Stromal cell of bone marrow (primary cell): ENCODE measurements around the gene CTSH.
"Not testable (repeated sequence)": the region's sequence is repeated elsewhere in the genome, so short reads cannot be mapped to it uniquely, and the experiment has no call there.

ENCODE experiments used
- DNase-seq: peaks from one replicate; pipeline ENCODE4 v3.0.0-alpha.2; 2012; ENCODE audit warnings: low read depth

Gene CTSH

GRCh38 chr15:78921940-78922339, 22.9 kb downstream of the CTSH start:
- DNase-seq = no peak

DNA sequence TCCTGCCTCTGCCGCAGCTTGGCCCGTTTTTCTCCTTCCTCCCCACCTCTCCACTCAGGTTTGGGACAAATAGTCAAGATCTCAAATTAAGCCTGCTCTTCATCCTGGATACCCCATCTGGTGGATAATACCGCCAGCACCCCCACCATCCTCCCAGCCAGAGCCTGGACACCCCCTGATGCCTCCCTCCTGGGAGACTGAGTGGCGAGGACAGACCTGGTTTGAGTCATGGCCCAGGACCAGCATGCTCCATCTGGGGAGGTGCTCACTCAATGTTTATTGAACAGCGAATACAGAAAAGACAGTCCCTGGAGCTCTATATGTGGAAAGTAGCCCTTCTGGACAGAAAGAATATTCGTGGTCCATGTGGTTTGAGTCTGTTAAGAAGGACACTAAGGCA, 23.3 kb downstream of the CTSH start:
- no peak for DNase-seq

DNA sequence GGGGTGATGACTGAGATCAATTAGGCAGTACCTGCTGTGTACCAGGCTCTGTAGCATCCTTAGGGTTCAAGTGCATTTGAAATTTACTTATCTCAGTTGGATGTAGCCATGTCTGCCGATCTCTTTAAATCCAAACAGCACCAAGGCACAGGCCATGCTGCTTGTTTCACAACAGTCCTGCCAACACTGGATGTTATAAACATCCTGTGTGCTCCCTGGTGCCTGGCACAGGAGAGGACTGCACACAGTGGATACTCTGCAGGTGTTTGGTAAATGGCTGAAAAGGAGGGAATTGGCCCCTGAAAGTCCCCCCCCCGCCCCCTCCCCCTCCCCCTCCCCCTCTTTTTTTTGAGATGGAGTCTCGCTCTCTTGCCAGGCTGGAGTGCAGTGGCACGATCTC, 27.0 kb downstream of the CTSH start:
- no peak for DNase-seq

DNA sequence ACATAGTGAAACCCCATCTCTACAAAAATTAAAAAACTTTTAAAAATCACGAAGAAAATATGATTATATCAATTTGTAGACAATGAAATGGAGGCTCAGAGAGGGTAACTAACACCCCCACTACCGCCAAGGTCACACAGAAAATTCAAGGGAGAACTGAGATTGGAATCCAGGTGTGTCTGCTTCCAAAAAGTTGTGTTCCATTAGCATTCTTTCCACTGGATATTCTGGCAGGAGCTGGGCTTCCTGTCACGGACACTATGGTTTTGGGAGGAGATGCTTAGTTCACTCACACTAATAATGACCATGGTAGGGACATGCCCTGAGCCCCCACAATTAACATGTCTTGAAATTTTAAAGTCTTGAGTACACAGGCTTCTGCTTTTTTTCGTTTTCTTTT, 28.8 kb downstream of the CTSH start:
- no peak for DNase-seq

- no peak for DNase-seq
Observed at GRCh38 chr15:78915341-78916087, 29.3 kb downstream of the CTSH start.

DNA sequence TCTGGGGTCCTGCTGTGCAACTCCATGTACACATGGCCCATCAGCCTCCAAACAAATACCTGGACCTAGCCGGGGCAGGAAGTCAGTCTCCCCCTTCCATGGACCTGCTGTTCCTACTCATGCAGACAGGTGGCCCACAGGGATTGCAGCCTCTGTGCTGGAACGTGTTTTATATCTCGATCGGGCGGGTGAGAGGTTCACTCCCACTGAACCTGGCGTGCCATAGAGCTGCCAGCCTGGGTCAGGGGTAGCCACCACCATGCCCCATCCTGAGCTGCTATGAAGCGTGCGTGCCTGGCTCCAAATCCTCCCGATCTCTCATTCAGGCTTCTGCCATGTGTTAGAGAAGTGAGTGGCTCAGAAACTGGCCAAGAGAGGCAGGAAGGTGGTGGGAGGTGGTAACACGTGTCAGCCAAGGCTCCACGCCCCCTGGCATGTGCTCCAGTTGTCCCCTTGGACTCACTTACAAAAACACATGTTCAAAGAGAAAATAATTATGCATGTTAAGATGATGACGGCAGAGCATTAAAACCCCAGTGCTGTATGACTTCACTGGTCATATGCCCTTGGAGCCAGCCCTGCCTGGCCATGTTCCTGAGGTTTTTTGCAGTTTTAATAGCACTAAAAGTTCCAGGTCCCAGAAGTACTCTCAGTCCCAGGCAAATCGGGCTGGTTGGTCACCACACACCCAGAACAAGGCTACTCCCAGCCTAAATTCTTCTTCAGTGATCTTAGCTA, 30.6 kb downstream of the CTSH start:
- peak; percentile 73 for DNase-seq

DNA sequence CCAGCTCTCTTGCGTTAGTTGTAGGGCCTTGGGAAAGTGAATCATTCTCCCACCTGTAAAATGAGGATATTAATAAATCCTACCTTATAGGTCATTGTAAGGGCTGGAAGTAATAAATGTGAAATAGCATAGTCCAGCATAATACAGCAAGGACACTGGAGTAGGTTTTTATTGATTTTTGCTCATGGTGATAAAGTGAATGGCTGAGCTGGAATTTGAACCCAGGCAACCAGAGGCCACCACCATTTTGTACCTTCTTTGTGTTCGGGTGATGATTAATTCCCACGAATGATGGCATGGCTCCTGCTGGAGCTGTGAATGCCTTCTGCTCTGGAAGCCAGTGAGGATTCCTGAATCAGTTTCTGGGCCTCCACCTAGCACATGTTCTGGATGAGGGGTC, 31.8 kb downstream of the CTSH start:
- DNase-seq = no peak

DNA sequence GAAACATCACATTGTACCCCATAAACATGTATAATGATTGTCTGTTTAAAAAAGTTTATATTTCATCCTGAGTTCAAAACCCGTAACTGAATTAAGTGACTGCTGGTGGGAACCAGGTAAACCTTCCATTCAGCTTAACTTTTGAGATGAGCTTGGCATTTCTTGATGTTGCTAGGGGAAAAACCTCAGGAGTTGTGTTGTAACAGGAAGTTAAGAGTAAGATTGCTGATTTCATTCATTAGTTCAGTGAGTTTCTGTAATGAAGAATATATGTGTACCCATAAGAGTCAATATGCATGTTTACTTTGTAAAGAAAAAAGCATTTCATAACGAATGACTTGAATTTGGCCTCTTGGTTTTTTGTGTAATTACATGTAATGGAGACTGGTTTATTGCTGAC, 32.5 kb downstream of the CTSH start:
- no peak for DNase-seq

GRCh38 chr15:78910271-78910670, 34.6 kb downstream of the CTSH start:
- no peak for DNase-seq

- no peak for DNase-seq
Observed at GRCh38 chr15:78909791-78910228, 35.0 kb downstream of the CTSH start.

- no peak for DNase-seq
Observed at GRCh38 chr15:78909160-78909695, 35.6 kb downstream of the CTSH start.

DNA sequence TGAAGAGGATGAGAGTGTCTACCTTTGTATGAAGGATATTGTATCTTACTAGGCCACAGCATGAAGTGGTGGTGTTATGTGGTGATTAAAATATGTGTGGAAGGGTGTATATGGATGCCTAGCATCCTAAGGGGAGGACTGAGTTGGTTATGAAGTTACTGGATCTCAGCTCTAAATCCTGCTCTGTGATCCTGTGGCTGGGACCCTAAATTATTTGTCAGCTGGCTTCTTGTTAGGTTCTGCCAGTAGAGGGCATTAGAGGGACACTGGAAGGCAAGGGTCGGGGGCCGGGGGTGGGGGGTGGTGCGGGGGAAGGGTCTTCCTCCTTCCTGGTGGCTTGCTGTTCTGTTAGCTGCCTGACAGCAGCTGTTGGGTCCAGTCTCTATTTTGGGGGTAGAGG, 37.3 kb downstream of the CTSH start:
- no peak for DNase-seq

GRCh38 chr15:78906316-78906620, 38.6 kb downstream of the CTSH start:
- peak; percentile 37 for DNase-seq

DNA sequence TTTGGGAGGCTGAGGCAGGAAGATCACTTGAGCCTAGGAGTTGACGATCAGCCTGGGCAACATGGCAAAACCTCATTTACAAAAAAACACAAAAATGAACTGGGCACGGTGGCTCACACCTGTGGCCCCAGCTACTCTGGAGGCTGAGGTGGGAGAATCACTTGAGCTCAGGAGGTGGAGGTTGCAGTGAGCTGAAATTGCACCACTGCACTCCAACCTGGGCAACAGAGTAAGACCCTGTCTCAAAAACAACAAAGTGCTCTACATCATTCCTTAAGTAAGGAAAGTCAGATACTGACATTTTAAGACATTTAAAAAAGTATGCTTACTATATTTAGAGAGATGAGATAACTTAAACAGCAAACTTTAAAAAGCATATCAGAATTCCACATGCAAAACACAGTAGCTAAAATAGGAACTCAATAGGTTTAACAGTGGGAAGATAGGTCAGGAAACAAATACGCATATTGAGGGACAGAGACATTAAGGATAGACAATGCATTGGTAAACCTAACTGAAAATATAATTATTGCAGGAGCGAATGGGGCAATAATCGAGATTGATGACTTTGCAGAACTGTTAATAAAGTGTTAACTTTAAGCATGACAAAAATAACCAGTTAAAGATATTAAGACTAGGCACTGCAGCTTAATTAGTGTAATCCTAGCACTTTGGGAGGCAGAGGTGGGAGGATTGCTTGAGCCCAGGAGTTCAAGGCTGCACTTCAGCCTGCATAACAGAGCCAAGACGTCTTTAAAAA, 40.1 kb downstream of the CTSH start:
- DNase-seq = no peak

- DNase-seq = not testable (repeated sequence)
Observed at GRCh38 chr15:78902281-78903032, 42.4 kb downstream of the CTSH start.

DNA sequence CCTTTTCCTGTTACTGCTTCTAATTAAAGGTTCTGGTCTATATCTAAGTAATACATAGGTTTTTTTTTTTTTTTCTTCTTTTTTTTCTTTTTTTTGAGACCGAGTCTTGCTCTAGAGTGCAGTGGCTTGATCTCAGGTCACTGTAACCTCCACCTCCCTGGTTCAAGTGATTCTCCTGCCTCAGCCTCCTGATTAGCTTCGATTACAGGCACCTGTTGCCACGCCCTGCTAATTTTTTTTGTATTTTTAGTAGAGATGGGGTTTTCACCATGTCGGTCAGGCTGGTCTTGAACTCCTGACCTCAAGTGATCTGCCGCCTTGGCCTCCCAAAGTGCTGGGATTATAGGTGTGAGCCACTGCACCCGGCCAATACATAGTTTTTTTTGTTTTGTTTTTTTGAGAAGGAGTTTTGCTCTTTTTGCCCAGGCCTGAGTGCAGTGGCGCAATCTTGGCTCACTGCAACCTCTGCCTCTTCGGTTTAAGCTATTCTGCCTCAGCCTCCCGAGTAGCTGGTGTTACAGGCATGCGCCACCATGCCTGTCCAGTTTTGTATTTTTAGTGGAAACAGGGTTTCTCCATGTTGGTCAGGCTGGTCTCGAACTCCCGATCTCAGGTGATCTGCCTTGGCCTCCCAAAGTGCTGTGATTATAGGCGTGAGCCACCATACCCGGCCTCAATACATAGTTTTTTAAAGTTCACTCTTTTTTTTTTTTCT, 43.9 kb downstream of the CTSH start:
- DNase-seq = not testable (repeated sequence)

DNA sequence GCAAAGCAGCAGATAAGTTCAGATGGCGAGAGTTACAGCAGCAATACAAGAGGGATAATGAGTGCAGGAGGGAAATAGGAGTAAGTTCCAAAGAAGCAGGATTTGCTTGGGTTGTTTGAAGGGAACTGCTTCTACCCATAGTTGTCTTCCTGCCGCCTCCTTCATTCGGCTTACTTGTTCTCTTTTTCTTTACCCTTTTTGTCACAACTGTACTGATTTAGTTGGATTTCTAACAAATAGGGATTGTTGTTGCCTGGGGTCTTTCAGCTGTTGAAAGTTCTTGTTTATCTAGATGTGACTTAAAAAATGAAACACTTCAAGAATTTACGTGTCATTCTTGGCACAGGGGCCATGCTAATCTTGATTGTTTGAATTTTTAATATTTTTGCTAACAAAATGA, 46.3 kb downstream of the CTSH start:
- no peak for DNase-seq

DNA sequence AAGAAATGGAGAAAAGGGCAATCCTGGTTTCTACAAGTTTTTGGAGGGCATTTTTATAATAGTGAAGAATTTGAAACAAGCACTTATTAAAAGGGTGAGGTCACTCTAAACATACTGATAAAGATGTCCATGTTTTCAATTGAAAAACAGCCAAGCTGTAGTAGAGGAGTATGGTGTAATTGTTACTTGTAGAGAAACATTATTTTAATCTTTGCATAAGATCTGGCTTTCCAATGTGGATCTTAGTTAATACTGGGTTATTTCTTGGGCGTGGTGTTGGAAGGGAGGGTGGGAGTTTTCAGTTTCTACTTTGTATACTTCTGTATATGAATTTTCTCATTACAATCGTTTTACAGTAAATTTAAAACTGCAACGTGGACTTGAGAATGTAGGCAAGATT, 49.4 kb downstream of the CTSH start:
- DNase-seq = no peak

GRCh38 chr15:78893538-78893937, 51.3 kb downstream of the CTSH start:
- no peak for DNase-seq

DNA sequence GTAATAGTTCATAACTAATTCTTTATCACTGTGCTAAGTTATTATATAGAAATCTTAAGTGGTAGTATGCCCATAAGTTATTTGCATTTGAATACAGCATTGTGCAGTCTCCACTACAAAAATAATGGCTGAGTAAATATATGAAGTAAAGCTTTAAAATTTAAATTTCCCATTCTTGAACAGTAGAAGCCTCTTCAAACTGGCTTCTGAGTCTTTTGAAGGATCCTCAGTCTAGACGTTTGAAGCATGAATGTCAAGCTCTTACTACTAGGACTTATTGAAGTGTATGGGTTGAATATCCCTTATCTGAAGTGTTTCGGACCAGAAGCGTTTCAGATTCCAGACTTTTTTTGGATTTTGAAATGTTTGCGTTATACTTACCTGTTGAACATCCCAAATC, 55.8 kb downstream of the CTSH start:
- DNase-seq = no peak

GRCh38 chr15:78881681-78882080, 63.2 kb downstream of the CTSH start:
- DNase-seq = no peak
